ENCODE measurements around the gene TMEM53.

DNA sequence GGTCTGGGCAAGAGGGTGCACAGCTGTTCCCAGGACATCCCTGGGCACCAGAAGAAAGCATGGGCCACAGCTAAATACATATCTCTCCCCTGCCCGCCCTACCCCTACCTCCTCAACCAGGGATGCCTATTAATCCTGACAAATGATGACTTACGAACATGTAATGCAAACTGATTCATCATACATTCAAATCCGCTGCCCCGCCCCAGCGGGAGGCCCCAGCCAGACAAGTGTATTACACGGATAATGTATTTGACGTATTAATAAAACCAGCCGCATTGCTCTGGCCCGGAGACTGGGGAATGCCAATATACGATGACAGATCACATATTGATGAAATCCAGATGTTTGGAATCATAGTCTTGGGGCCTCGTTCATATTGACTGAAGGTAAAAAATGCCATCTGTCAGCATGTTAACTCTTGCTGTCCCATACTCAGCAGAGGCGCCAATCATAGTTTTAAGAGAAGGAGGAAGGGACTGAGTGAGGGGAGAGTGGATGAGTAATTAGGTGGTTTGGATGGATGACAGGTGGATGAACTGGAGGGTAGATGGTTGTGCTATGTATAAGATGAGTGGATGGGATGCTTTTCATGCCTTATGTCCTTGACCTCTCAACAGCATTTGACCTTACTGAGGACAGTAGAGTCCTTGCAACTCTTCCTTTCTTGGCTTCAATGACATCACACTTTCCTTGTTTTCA, 68.2 kb downstream of the TMEM53 start:
- TF ChIP-seq, protein P1, sequence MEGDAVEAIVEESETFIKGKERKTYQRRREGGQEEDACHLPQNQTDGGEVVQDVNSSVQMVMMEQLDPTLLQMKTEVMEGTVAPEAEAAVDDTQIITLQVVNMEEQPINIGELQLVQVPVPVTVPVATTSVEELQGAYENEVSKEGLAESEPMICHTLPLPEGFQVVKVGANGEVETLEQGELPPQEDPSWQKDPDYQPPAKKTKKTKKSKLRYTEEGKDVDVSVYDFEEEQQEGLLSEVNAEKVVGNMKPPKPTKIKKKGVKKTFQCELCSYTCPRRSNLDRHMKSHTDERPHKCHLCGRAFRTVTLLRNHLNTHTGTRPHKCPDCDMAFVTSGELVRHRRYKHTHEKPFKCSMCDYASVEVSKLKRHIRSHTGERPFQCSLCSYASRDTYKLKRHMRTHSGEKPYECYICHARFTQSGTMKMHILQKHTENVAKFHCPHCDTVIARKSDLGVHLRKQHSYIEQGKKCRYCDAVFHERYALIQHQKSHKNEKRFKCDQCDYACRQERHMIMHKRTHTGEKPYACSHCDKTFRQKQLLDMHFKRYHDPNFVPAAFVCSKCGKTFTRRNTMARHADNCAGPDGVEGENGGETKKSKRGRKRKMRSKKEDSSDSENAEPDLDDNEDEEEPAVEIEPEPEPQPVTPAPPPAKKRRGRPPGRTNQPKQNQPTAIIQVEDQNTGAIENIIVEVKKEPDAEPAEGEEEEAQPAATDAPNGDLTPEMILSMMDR (IDR thresholded peaks at IDR 0.05; ENCODE audit: poor library complexity): no peak
- no peak for TF ChIP-seq EZH2 (IDR thresholded peaks at IDR 0.05; ENCODE audit: borderline replicate concordance)

Data from hepatocyte (in vitro differentiated cells).